Measurements from ENCODE around the gene LRRC61. TPM values are rescaled to one million over a fixed set of nuclear protein-coding genes. Genes with fewer than 3 reads are reported as not detected.

LRRC61 gene
- total and polyA plus RNA-seq, 2 of the 13 experiments (the other 11 are each of a cell fraction or from before 2014, with no cell fraction given), result 33.0 to 34.8 TPM

DNA sequence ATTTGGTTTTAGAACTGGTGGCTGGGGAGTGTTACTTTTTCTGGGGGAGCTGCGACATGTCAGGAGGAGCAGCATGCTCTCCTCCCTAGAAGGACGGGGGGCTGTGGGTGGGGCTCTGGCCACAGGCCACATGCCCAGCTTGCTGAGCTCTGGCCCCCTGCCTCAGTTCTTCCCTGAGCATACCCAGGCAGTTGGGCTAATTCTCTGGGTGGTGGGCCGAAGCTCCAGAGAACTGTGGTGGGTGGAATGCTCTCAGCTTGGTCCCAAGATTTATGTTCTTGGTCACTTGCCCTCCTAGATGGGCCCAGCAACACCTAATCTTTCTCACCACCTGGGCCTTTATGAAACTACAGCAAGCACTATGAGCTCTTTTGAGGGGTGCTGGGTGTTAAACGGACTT is 50.9 kb downstream of the LRRC61 start (continued):
- TF ChIP-seq SOX13 (IDR thresholded peaks at IDR 0.05), result no peak
- TF ChIP-seq SOX13 (CRISPR knock-in tag; conservative IDR thresholded peaks at IDR 0.05 in 1 of 2, IDR thresholded peaks at IDR 0.05 in 1 of 2), result no peak
- TF ChIP-seq ZNF530 (CRISPR knock-in tag; IDR thresholded peaks at IDR 0.05; ENCODE audit: low read depth), result no peak

DNA sequence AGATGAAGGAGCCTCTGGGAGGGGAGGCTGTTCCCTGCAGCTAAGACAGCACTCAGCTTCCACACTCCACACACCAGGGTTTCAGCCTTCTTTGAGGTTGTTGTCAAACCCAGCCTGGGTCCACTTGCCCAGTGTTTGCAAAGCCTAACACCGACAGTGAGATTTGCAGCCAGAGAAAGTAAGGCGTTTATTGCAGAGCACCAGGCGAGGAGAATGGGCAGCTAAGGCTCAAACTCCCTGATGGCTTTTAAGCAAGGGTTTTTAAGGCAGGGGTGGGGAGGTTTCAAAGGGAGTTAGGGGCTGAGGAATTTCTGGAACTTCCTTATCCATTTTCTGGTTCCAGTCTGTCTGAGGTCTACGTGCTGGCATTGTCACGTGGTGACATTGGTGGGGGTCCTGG is 51.3 kb downstream of the LRRC61 start:
- in situ Hi-C loops (cut with HindIII; ENCODE audit: extremely low pct_ligation_motif_present, low pct_unique_long_range_greater_than_20kb), result no loop called here
- Histone ChIP-seq H2AFZ (ENCODE audit: low read length) (no peak overlapping the region), H3K27me3 (ENCODE audit: control insufficient read depth in 1 of 2, insufficient read depth in 2 of 2, low read length in 2 of 2) (no peaks in the 10 kb centered on the region), H3K4me3 (replicated peaks in 1 of 3; ENCODE audit: insufficient read depth in 1 of 3, low read depth in 2 of 3, low read length in 3 of 3) (no peak overlapping the region), H4K20me1 (ENCODE audit: insufficient read depth, low read length) (peaks cover 8% of the 10 kb centered on the region; the same call in 1 of the 2 replicates), H3K27ac (ENCODE audit: extremely low read length, insufficient read depth, low read length) (peak overlapping the region; percentile 16), H3K4me2 (ENCODE audit: low read depth, low read length) (no peak overlapping the region), H3K4me1 (ENCODE audit: insufficient read depth, low read length) (peaks cover 74% of the 10 kb centered on the region), H3K9ac (ENCODE audit: insufficient read depth, low read depth, low read length) (no peak overlapping the region), H3K36me3 (replicated peaks in 1 of 2; ENCODE audit: control insufficient read depth in 1 of 2, insufficient read depth in 2 of 2, low read length in 2 of 2) (peaks cover 5 to 27% of the 10 kb centered on the region in 2 experiments; a peak in 4 of 5 replicates), H3K79me2 (ENCODE audit: insufficient read depth, low read length) (peaks cover 32% of the 10 kb centered on the region), H3K9me3 (ENCODE audit: low read length) (no peaks in the 10 kb centered on the region)
- ATAC-seq (no peak), FAIRE-seq (no peak), DNase-seq (ENCODE audit: low spot score) (no peak)
- POLR2A ChIA-PET, result interaction anchor here (0.6 to 2.0 kb wide), 5 partner anchors 9 to 43 kb away, joined by 4 to 13 read pairs (median 5); a partner anchor contains a TSS
- CTCF ChIA-PET (ENCODE audit: low intra/inter-chr PET ratio, low total read pairs), result no interaction called here
- intact Hi-C loops (cut with micrococcal nuclease; ENCODE audit: unreplicated experiment), result no loop called here
- WGBS (ENCODE audit: low lambda C conversion rate), result 97% methylated on average over 5 of the region's 5 CpGs
- BruUV-seq (replicated peaks), result no TSS peak
- TF ChIP-seq, protein P1, sequence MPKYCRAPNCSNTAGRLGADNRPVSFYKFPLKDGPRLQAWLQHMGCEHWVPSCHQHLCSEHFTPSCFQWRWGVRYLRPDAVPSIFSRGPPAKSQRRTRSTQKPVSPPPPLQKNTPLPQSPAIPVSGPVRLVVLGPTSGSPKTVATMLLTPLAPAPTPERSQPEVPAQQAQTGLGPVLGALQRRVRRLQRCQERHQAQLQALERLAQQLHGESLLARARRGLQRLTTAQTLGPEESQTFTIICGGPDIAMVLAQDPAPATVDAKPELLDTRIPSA (CRISPR knock-in tag; IDR thresholded peaks at IDR 0.05; ENCODE audit: borderline replicate concordance), result no peak
- TF ChIP-seq ZC3H13 (CRISPR knock-in tag; IDR thresholded peaks at IDR 0.05) (0 out of 2 replicates have a peak, but pooled peaks have one; percentile 36), ZNF292 (CRISPR knock-in tag; IDR thresholded peaks at IDR 0.05; ENCODE audit: borderline replicate concordance, low read depth) (no peak), ZNF780A (CRISPR knock-in tag; IDR thresholded peaks at IDR 0.05) (no peak), JARID2 (CRISPR knock-in tag; IDR thresholded peaks at IDR 0.05; ENCODE audit: insufficient replicate concordance) (no peak), RBM22 (optimal IDR thresholded peaks at IDR 0.05; ENCODE audit: low read length) (peak; percentile 94), SIN3B (IDR thresholded peaks at IDR 0.05; ENCODE audit: low read length) (no peak), ZBTB3 (CRISPR knock-in tag; IDR thresholded peaks at IDR 0.05; ENCODE audit: borderline replicate concordance, low read depth) (no peak), ZNF839 (CRISPR knock-in tag; IDR thresholded peaks at IDR 0.05; ENCODE audit: borderline replicate concordance) (no peak), SAP130 (CRISPR knock-in tag; IDR thresholded peaks at IDR 0.05; ENCODE audit: low read depth) (no peak)
- TF ChIP-seq, protein P2, sequence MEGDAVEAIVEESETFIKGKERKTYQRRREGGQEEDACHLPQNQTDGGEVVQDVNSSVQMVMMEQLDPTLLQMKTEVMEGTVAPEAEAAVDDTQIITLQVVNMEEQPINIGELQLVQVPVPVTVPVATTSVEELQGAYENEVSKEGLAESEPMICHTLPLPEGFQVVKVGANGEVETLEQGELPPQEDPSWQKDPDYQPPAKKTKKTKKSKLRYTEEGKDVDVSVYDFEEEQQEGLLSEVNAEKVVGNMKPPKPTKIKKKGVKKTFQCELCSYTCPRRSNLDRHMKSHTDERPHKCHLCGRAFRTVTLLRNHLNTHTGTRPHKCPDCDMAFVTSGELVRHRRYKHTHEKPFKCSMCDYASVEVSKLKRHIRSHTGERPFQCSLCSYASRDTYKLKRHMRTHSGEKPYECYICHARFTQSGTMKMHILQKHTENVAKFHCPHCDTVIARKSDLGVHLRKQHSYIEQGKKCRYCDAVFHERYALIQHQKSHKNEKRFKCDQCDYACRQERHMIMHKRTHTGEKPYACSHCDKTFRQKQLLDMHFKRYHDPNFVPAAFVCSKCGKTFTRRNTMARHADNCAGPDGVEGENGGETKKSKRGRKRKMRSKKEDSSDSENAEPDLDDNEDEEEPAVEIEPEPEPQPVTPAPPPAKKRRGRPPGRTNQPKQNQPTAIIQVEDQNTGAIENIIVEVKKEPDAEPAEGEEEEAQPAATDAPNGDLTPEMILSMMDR (CRISPR knock-in tag; IDR thresholded peaks at IDR 0.05), result no peak
- TF ChIP-seq, protein P3, sequence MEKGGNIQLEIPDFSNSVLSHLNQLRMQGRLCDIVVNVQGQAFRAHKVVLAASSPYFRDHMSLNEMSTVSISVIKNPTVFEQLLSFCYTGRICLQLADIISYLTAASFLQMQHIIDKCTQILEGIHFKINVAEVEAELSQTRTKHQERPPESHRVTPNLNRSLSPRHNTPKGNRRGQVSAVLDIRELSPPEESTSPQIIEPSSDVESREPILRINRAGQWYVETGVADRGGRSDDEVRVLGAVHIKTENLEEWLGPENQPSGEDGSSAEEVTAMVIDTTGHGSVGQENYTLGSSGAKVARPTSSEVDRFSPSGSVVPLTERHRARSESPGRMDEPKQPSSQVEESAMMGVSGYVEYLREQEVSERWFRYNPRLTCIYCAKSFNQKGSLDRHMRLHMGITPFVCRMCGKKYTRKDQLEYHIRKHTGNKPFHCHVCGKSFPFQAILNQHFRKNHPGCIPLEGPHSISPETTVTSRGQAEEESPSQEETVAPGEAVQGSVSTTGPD (CRISPR knock-in tag; IDR thresholded peaks at IDR 0.05), result no peak
- TF ChIP-seq, protein P4, sequence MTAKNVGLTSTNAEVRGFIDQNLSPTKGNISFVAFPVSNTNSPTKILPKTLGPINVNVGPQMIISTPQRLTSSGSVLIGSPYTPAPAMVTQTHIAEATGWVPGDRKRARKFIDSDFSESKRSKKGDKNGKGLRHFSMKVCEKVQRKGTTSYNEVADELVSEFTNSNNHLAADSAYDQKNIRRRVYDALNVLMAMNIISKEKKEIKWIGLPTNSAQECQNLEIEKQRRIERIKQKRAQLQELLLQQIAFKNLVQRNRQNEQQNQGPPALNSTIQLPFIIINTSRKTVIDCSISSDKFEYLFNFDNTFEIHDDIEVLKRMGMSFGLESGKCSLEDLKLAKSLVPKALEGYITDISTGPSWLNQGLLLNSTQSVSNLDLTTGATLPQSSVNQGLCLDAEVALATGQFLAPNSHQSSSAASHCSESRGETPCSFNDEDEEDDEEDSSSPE (CRISPR knock-in tag; IDR thresholded peaks at IDR 0.05), result no peak
- TF ChIP-seq, protein P5, sequence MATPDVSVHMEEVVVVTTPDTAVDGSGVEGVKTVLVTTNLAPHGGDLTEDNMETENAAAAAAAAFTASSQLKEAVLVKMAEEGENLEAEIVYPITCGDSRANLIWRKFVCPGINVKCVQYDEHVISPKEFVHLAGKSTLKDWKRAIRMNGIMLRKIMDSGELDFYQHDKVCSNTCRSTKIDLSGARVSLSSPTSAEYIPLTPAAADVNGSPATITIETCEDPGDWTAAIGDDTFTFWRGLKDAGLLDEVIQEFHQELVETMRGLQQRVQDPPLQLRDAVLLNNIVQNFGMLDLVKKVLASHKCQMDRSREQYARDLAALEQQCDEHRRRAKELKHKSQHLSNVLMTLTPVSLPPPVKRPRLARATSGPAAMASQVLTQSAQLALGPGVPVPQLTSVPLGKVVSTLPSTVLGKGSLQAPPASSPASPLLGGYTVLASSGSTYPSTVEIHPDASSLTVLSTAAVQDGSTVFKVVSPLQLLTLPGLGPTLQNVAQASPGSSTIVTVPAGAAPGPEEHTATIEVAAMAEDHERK (CRISPR knock-in tag; IDR thresholded peaks at IDR 0.05; ENCODE audit: low read depth), result no peak

Measured in HepG2 (cell line).